GM12872 (cell line): Measurements from ENCODE around the gene SLC25A19.

Experiments
- TF ChIP-seq, protein P1 (sequence below): IDR thresholded peaks from 3 replicates; pipeline ENCODE4 v1.5.1; 2011; ENCODE audit warnings: low read depth, mild to moderate bottlenecking, low read length, moderate library complexity; ENCODE audit not compliant: insufficient read depth

SLC25A19 gene

DNA sequence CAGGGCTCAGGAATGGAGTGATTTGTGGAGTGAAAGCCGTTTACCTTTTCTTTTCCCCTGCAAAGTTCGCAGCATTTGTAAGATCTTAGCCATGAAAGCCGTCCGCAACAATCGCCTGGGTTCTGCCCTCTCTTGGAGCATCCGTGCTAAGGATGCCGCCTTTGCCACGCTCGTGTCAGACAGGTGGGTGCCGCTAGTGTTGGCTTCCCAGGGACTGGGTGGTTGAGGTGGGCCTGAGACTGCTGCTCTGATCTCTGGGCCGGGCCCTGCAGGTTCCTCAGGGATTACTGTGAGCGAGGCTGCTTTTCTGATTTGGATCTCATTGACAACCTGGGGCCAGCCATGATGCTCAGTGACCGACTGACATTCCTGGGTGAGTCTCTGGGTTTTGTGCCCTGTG lies 56.4 kb downstream of the SLC25A19 start:
- TF ChIP-seq, protein P1, sequence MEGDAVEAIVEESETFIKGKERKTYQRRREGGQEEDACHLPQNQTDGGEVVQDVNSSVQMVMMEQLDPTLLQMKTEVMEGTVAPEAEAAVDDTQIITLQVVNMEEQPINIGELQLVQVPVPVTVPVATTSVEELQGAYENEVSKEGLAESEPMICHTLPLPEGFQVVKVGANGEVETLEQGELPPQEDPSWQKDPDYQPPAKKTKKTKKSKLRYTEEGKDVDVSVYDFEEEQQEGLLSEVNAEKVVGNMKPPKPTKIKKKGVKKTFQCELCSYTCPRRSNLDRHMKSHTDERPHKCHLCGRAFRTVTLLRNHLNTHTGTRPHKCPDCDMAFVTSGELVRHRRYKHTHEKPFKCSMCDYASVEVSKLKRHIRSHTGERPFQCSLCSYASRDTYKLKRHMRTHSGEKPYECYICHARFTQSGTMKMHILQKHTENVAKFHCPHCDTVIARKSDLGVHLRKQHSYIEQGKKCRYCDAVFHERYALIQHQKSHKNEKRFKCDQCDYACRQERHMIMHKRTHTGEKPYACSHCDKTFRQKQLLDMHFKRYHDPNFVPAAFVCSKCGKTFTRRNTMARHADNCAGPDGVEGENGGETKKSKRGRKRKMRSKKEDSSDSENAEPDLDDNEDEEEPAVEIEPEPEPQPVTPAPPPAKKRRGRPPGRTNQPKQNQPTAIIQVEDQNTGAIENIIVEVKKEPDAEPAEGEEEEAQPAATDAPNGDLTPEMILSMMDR = no peak

DNA sequence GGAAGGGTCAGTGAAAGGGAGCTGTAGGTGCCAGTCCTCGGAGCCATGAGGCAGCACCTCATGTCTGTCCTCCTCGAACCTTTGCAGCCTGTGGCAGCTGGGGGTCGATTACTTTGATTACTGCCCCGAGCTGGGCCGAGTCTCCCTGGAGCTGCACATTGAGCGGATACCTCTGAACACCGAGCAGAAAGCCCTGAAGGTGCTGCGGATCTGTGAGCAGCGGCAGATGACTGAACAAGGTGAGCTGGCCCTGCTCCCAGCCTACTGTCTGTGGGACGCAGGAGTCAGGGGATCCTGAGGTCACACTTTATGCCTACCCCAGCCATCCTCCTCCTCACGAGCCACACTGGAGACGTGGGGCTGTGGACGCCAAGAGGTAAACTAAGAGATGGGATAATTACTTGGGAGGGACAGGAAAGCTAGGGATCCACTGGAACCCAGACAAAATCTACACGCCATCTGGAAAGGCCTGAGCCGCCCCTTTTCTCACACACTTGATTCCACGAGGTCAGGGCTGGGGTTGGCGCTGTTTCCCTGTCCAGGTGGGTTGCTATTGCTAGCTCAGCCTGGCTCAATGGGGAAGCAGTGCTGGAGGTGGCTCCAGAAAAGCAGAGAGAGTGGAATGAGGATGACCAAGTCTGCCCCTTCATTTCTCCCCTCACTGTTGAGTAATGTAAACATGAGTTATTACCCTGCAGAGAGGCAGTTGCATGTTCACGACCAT lies 57.3 kb downstream of the SLC25A19 start:
- TF ChIP-seq, protein P1 = no peak

DNA sequence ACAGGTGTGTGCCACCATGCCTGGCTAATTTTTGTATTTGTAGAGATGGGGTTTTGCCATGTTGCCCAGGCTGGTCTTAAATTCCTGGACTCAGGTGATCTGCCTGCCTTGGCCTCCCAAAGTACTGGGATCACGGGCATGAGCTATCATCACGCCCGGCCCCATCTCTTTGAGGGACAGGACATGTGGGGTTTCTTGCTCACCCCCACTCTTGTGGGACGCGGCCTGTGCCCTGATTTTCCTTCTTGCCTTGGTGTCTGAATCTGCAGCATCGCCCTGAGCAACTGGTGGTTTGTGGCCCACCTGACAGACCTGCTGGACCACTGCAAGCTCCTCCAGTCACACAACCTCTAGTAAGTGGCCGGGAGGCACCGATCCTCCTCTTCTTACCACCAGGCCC lies 58.2 kb downstream of the SLC25A19 start:
- TF ChIP-seq, protein P1 = no peak

DNA sequence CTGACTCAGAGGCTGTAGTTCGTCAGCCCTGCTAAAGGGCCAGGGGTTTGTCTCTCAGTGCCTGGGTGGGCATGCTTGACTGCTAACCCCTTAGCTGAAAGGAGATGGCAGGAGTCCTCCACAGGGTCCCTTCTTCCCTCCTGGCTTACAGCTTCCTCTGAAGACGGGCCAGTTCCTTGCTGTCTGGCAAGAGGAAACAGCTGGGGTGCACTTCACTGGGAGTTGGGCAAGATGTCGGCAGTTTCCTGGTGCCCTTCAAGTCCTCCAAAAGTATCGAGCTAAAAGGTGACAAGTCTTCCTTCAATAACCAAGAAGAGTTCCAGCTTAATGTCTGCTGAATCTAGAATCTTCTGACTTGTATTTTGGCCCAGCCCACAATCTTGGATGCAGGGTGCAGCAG lies 60.4 kb downstream of the SLC25A19 start:
- TF ChIP-seq, protein P1 = no peak

DNA sequence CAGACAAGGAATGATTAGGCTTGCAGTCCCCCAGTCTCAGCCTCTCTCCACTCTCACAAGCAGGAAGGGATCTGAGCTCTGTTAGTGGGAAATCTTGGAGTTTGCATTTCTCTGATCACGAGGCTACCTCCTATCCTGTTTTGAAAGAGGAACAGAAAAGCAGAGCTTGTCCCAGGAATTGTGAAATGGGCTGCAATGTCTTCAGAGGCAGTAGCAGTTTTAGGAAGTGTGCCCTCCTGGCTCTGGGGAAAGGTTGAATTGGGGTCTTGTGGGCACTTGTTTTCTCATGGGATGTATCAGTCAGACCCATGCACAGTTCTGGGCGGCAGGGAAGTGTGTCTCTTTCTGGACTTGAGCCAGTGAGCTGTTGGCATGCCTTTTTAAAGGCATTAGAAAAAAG lies 60.9 kb downstream of the SLC25A19 start:
- TF ChIP-seq, protein P1 = no peak

DNA sequence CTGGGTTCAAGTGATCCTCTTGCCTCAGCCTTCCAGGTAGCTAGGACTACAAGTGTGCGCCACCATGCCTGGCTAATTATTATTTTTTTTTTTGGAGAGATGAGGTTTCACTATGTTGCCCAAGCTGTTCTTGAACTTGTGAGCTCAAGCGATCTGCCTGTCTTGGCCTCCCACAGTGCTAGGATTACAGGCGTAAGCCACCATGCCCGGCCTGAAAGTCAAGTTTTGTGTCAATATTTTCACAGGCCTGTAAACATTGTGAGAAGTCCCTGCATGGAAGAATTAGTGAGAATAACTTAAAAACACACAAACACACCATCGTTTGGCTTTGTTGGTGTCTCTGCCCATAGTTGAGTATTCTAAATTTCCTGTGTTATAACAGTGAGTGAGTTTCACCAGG lies 61.5 kb downstream of the SLC25A19 start:
- TF ChIP-seq, protein P1 = no peak

DNA sequence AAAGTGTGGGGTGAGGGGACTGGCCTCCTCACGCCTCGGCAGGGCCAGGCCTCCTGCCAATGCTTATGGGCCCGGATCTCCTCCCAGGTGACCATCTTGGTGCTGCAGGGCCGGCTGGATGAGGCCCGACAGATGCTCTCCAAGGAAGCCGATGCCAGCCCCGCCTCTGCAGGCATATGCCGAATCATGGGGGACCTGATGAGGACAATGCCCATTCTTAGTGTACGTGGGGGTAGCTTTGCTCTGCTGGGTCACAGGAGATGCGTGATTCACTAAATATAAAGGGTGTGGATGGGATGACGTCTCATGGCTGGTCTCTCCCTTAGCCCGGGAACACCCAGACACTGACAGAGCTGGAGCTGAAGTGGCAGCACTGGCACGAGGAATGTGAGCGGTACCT lies 64.2 kb downstream of the SLC25A19 start:
- TF ChIP-seq, protein P1 = no peak
